ENCODE results near the gene NREP.

The NREP gene

GRCh38 chr5:111699324-111699723 is 57.7 kb downstream of the NREP start:
- H3K4me3 ChIP-seq (ENCODE audit: low read depth, low read length), result no peak overlapping the region
- TF ChIP-seq CTCF (conservative IDR thresholded peaks at IDR 0.05; ENCODE audit: low read depth, low read length), result no peak
- no peak for DNase-seq (ENCODE audit: low read depth)

GRCh38 chr5:111697881-111698757 is 58.9 kb downstream of the NREP start:
- H3K4me3 ChIP-seq (ENCODE audit: low read depth, low read length), result no peak overlapping the region
- TF ChIP-seq CTCF (conservative IDR thresholded peaks at IDR 0.05; ENCODE audit: low read depth, low read length), result peak; percentile 46

GRCh38 chr5:111697215-111697614 is 59.8 kb downstream of the NREP start:
- no peak overlapping the region for H3K4me3 ChIP-seq (ENCODE audit: low read depth, low read length)
- DNase-seq (ENCODE audit: low read depth), result no peak
- TF ChIP-seq CTCF (conservative IDR thresholded peaks at IDR 0.05; ENCODE audit: low read depth, low read length), result no peak

More at GRCh38 chr5:111697881-111698757, 58.9 kb downstream of the NREP start:
- DNase-seq (ENCODE audit: low read depth), result peak; percentile 67

- DNase-seq (ENCODE audit: low read depth), result no peak
- H3K4me3 ChIP-seq (ENCODE audit: low read depth, low read length), result no peak overlapping the region
- TF ChIP-seq CTCF (conservative IDR thresholded peaks at IDR 0.05; ENCODE audit: low read depth, low read length), result no peak
Measured at GRCh38 chr5:111695991-111696390, 61.0 kb downstream of the NREP start.

GRCh38 chr5:111694133-111694532 is 62.9 kb downstream of the NREP start:
- peak; percentile 88 for DNase-seq (ENCODE audit: low read depth)
- no peak for TF ChIP-seq CTCF (conservative IDR thresholded peaks at IDR 0.05; ENCODE audit: low read depth, low read length)
- H3K4me3 ChIP-seq (ENCODE audit: low read depth, low read length), result no peak overlapping the region

- TF ChIP-seq CTCF (conservative IDR thresholded peaks at IDR 0.05; ENCODE audit: low read depth, low read length), result no peak
- peak; percentile 49 for DNase-seq (ENCODE audit: low read depth)
- H3K4me3 ChIP-seq (ENCODE audit: low read depth, low read length), result no peak overlapping the region
Measured at GRCh38 chr5:111691914-111692313, 65.1 kb downstream of the NREP start.

GRCh38 chr5:111691508-111691907 is 65.5 kb downstream of the NREP start:
- TF ChIP-seq CTCF (conservative IDR thresholded peaks at IDR 0.05; ENCODE audit: low read depth, low read length), result no peak
- no peak for DNase-seq (ENCODE audit: low read depth)
- H3K4me3 ChIP-seq (ENCODE audit: low read depth, low read length), result no peak overlapping the region

Measured in choroid plexus epithelial cell (primary cell).